HCT116 (cell line): Measurements from ENCODE around the gene NIM1K. TPM values are rescaled to one million over a fixed set of nuclear protein-coding genes. Genes with fewer than 3 reads are reported as not detected.

ENCODE experiments used
- ATAC-seq: fragments of 200-7000 bp; cut with Tn5 transposase; 2 replicates; pipeline ENCODE4 v1.9.1; 2020; ENCODE audit warnings: mild to moderate bottlenecking, moderate library complexity
- BruUV-seq: library from RNA; stranded (reverse); fragments of 400-500 nt; replicated peaks from 2 replicates; lab custom pipeline; 2021; lab: Mats Ljungman, UMichigan
- CTCF ChIA-PET: fragments of 300-600 bp; sonication (Branson Sonifier 250); formaldehyde crosslinking; loops from one replicate; lab custom pipeline; 2021; ENCODE audit warnings: antibody characterized with exemption; lab: Charles Lee
- POLR2A ChIA-PET: fragments of 300-600, 350-600 bp; sonication (Branson Sonifier 250); formaldehyde crosslinking; loops from one replicate; lab custom pipeline; 2021; ENCODE audit warnings: antibody characterized with exemption; lab: Charles Lee
- RAD21 ChIA-PET, 2 experiments: fragments of 300-600 bp; sonication (Branson Sonifier 250); formaldehyde crosslinking; loops; one replicate each; lab custom pipeline; 2023; ENCODE audit warnings: low total read pairs in 2 of 2; ENCODE audit not compliant: uncharacterized antibody in 2 of 2, unreplicated experiment in 2 of 2, low non-redundant PET in 1 of 2; lab: Charles Lee
- DNase-seq: peaks from one replicate; pipeline ENCODE4 v3.0.0-alpha.2; 2010; ENCODE audit warnings: low read depth, low spot score
- H2AFZ ChIP-seq: fragments of 200-600 bp; shearing (Covaris generic), sonication (generic); 2 replicates; pipeline ENCODE4 v1.6.1; 2017; ENCODE audit warnings: low read depth, mixed run types, mixed read lengths, antibody characterized with exemption, low read length; ENCODE audit not compliant: poor library complexity, severe bottlenecking
- H3K27ac ChIP-seq: 2 replicates; pipeline ENCODE4 v1.5.1; 2012; ENCODE audit warnings: low read depth, low read length
- H3K27me3 ChIP-seq: fragments of 200-600 bp; sonication (generic); 2 replicates; pipeline ENCODE4 v1.6.1; 2016; ENCODE audit warnings: mixed run types, low read length, mixed read lengths; ENCODE audit not compliant: insufficient read depth
- H3K36me3 ChIP-seq, 2 experiments: fragments of 200-500 bp in 1 of 2; fragments of 200-600 bp in 1 of 2; sonication (Bioruptor generic) in 1 of 2; sonication (generic) in 1 of 2; 2 replicates each; pipeline versions ENCODE4 v1.5.1 to v1.6.1; 2014 to 2016; ENCODE audit warnings: low read length in 2 of 2, inconsistent platforms in 1 of 2, mixed read lengths in 1 of 2, mixed run types in 1 of 2; ENCODE audit not compliant: insufficient read depth in 2 of 2, control insufficient read depth in 1 of 2
- H3K4me1 ChIP-seq, 2 experiments: fragments of 200-600 bp in 1 of 2; sonication (generic) in 1 of 2; 2 replicates each; pipeline versions ENCODE4 v1.5.1 to v1.6.1; 2012 to 2017; ENCODE audit warnings: low read length in 2 of 2, inconsistent platforms in 1 of 2, mild to moderate bottlenecking in 1 of 2, mixed read lengths in 1 of 2, mixed run types in 1 of 2, moderate library complexity in 1 of 2; ENCODE audit not compliant: insufficient read depth in 2 of 2, control insufficient read depth in 1 of 2
- H3K4me2 ChIP-seq: fragments of 200-600 bp; sonication (generic); 2 replicates; pipeline ENCODE4 v1.6.1; 2017; ENCODE audit warnings: mixed run types, low read length, mixed read lengths
- H3K4me3 ChIP-seq, 2 experiments: fragments of 200-600 bp in 1 of 2; sonication (generic) in 1 of 2; replicated peaks in 1 of 2; 2 replicates each; pipeline ENCODE4 v1.5.1; 2011 to 2016; ENCODE audit warnings: low read length in 2 of 2, control low read depth in 1 of 2, low read depth in 1 of 2, mild to moderate bottlenecking in 1 of 2, mixed read lengths in 1 of 2, mixed run types in 1 of 2
- H3K79me2 ChIP-seq: fragments of 200-600 bp; sonication (generic); 2 replicates; pipeline ENCODE4 v1.6.1; 2017; ENCODE audit warnings: mild to moderate bottlenecking, mixed run types, low read length, moderate library complexity, mixed read lengths; ENCODE audit not compliant: insufficient read depth
- H3K9ac ChIP-seq: fragments of 200-600 bp; sonication (generic); 2 replicates; pipeline ENCODE4 v1.6.1; 2016; ENCODE audit warnings: low read length, mixed read lengths
- H3K9me2 ChIP-seq: fragments of 200-600 bp; sonication (generic), shearing (Covaris generic); 2 replicates; pipeline ENCODE4 v1.6.1; 2017; ENCODE audit warnings: mixed run types, mild to moderate bottlenecking, moderate library complexity; ENCODE audit not compliant: insufficient read depth
- H3K9me3 ChIP-seq, 2 experiments: fragments of 200-500 bp in 1 of 2; fragments of 200-600 bp in 1 of 2; sonication (Bioruptor generic) in 1 of 2; sonication (generic) in 1 of 2; 2 replicates each; pipeline ENCODE4 v1.6.1; 2014 to 2017; ENCODE audit warnings: low read length in 2 of 2, mixed read lengths in 2 of 2, inconsistent platforms in 1 of 2, low read depth in 1 of 2, mild to moderate bottlenecking in 1 of 2, mixed run types in 1 of 2, moderate library complexity in 1 of 2; ENCODE audit not compliant: control insufficient read depth in 1 of 2, insufficient read depth in 1 of 2
- H4K20me1 ChIP-seq: fragments of 200-600 bp; sonication (generic), shearing (Covaris generic); 2 replicates; pipeline ENCODE4 v1.6.1; 2017; ENCODE audit warnings: mixed run types, mild to moderate bottlenecking, moderate library complexity; ENCODE audit not compliant: insufficient read depth
- ATF3 ChIP-seq: IDR thresholded peaks from 2 replicates; pipeline ENCODE4 v1.6.1; 2012
- CBX3 ChIP-seq: IDR thresholded peaks from 2 replicates; pipeline ENCODE4 v1.6.1; 2012; ENCODE audit warnings: low read depth
- CTCF ChIP-seq, 3 experiments: fragments of 200-600 bp in 1 of 3; sonication (generic) in 1 of 3; IDR thresholded peaks in 2 of 3; conservative IDR thresholded peaks in 1 of 3; 2 replicates each; pipeline ENCODE4 v1.5.1; 2012 to 2017; ENCODE audit warnings: low read depth in 2 of 3, low read length in 2 of 3, antibody characterized with exemption in 1 of 3, borderline replicate concordance in 1 of 3, control low read depth in 1 of 3, mild to moderate bottlenecking in 1 of 3, mixed read lengths in 1 of 3, mixed run types in 1 of 3, moderate library complexity in 1 of 3; ENCODE audit not compliant: insufficient read depth in 1 of 3
- EGR1 ChIP-seq: IDR thresholded peaks from 2 replicates; pipeline ENCODE4 v1.6.1; 2012; ENCODE audit warnings: low read depth
- ELF1 ChIP-seq: IDR thresholded peaks from 2 replicates; pipeline ENCODE4 v1.6.1; 2012; ENCODE audit warnings: low read depth, borderline replicate concordance
- EZH2 ChIP-seq: fragments of 200-600 bp; sonication (generic); IDR thresholded peaks from 2 replicates; pipeline ENCODE4 v1.6.1; 2017; ENCODE audit warnings: antibody characterized with exemption, mixed run types
- EZH2phosphoT487 ChIP-seq: fragments of 200-600 bp; IDR thresholded peaks from 2 replicates; pipeline ENCODE4 v1.6.1; 2018; ENCODE audit warnings: antibody characterized with exemption, borderline replicate concordance
- POLR2A ChIP-seq: IDR thresholded peaks from 2 replicates; pipeline ENCODE4 v1.7.0; 2011; ENCODE audit warnings: borderline replicate concordance; ENCODE audit not compliant: insufficient read depth, insufficient read length; ENCODE audit errors: extremely low read depth
- RAD21 ChIP-seq: IDR thresholded peaks from 2 replicates; pipeline ENCODE4 v1.6.1; 2012; ENCODE audit warnings: low read depth, mild to moderate bottlenecking
- REST ChIP-seq: IDR thresholded peaks from 2 replicates; pipeline ENCODE4 v1.6.1; 2012; ENCODE audit warnings: low read depth
- SP1 ChIP-seq: IDR thresholded peaks from 2 replicates; pipeline ENCODE4 v1.6.1; 2012; ENCODE audit warnings: low read depth
- SRF ChIP-seq: IDR thresholded peaks from 2 replicates; pipeline ENCODE4 v1.6.1; 2012; ENCODE audit warnings: low read depth
- TCF7L2 ChIP-seq: IDR thresholded peaks from 2 replicates; pipeline ENCODE4 v1.7.0; 2011; ENCODE audit warnings: borderline replicate concordance, inconsistent platforms; ENCODE audit not compliant: insufficient read depth, insufficient read length; ENCODE audit errors: extremely low read depth
- YY1 ChIP-seq: IDR thresholded peaks from 2 replicates; pipeline ENCODE4 v1.6.1; 2011; ENCODE audit warnings: low read length, low read depth, moderate library complexity, mild to moderate bottlenecking; ENCODE audit not compliant: insufficient replicate concordance; ENCODE audit errors: extremely low read depth
- ZBTB33 ChIP-seq: IDR thresholded peaks from 2 replicates; pipeline ENCODE4 v1.6.1; 2011; ENCODE audit warnings: mild to moderate bottlenecking, low read length, moderate library complexity; ENCODE audit not compliant: insufficient replicate concordance; ENCODE audit errors: extremely low read depth
- ZFX ChIP-seq: fragments of 450-650 bp; IDR thresholded peaks from 2 replicates; pipeline ENCODE4 v1.6.1; 2017
- ZNF274 ChIP-seq: fragments of 200-500 bp; sonication (Bioruptor generic); IDR thresholded peaks from 2 replicates; pipeline ENCODE4 v1.6.1; 2014; ENCODE audit warnings: mild to moderate bottlenecking, low read depth, low read length, inconsistent platforms
- intact Hi-C: fragments of 100-400 bp; cut with micrococcal nuclease; formaldehyde crosslinking; loops from 2 replicates; pipeline ENCODE4 v1.10.0; 2022
- total RNA-seq: library from RNA; stranded (reverse); gene quantifications from one replicate; pipeline ENCODE4 v1.2.1, GENCODE V29; 2021; ENCODE audit not compliant: unreplicated experiment
- TF ChIP-seq, protein P1 (sequence below): IDR thresholded peaks from 2 replicates; pipeline ENCODE4 v1.6.1; 2012

The NIM1K gene
- total RNA-seq, 1 experiment from 2014 or later, result 0.44 TPM

DNA sequence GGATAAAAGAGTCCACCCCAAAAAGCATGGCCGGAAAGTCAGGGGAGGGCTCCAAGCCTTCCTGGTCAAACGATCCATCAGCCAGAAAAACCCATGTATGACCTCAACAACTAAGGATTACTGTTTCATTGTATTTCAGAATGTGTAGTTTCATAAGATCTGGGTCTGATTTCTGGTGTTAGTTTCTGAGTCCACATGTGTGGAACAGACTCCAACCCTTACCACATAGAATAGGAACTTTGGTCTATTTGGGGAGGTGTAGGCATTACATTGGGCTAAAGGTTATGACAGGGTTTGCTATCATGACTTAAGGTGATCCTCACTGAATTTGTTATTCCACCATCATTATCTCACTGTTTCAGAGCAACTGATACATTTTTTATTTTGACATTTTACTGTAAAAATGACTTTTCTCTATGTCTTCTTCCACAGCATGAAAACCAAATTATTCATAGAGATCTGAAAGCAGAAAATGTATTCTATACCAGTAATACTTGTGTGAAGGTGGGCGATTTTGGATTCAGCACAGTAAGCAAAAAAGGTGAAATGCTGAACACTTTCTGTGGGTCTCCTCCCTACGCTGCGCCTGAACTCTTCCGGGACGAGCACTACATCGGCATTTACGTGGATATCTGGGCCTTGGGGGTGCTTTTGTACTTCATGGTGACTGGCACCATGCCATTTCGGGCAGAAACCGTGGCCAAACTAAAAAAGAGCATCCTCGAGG lies 87.7 kb downstream of the NIM1K start:
- ATAC-seq, result no peak
- POLR2A ChIA-PET, result no interaction called here
- Histone ChIP-seq H3K9me3 (no peaks in the 10 kb centered on the region), H2AFZ (no peak overlapping the region), H3K36me3 (no peaks in the 10 kb centered on the region), H3K4me3 (no peak overlapping the region), H3K79me2 (no peaks in the 10 kb centered on the region), H3K4me1 (no peaks in the 10 kb centered on the region), H3K27ac (no peak overlapping the region), H3K27me3 (no peaks in the 10 kb centered on the region), H3K9me2 (no peaks in the 10 kb centered on the region), H3K4me2 (no peak overlapping the region), H3K9ac (no peak overlapping the region), H4K20me1 (no peaks in the 10 kb centered on the region)
- DNase-seq, result no peak
- TF ChIP-seq ZFX (no peak), EZH2phosphoT487 (no peak), ZBTB33 (no peak), TCF7L2 (no peak), ELF1 (no peak), CTCF (IDR thresholded peaks at IDR 0.05 in 2 of 3, conservative IDR thresholded peaks at IDR 0.05 in 1 of 3; ENCODE audit: borderline replicate concordance in 1 of 3, insufficient read depth in 1 of 3, low read depth in 2 of 3, low read length in 2 of 3) (no peak), EGR1 (no peak), REST (no peak), POLR2A (no peak), YY1 (no peak), CBX3 (no peak), ZNF274 (no peak), EZH2 (no peak), SRF (no peak), SP1 (no peak), ATF3 (no peak), RAD21 (no peak)
- TF ChIP-seq, protein P1, sequence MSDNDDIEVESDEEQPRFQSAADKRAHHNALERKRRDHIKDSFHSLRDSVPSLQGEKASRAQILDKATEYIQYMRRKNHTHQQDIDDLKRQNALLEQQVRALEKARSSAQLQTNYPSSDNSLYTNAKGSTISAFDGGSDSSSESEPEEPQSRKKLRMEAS, result no peak
- CTCF ChIA-PET, result no interaction called here
- RAD21 ChIA-PET, result no interaction called here
- BruUV-seq, result no TSS peak
- intact Hi-C loops, result no loop called here
